ENCODE results near the gene SFT2D3.

- TF ChIP-seq CTCF (IDR thresholded peaks at IDR 0.05) (no peak), POLR2AphosphoS5 (IDR thresholded peaks at IDR 0.05; ENCODE audit: low read depth, low read length) (no peak)
These were observed 28.7 kb upstream of the SFT2D3 start for GRCh38 chr2:127672341-127673224.
